Smooth muscle cell (in vitro differentiated cells): ENCODE data around the gene KRT14. TPM values are rescaled to one million over a fixed set of nuclear protein-coding genes. Genes with fewer than 3 reads are reported as not detected.

ENCODE experiments used
- DNase-seq: peaks from one replicate; lab custom pipeline; 2025; ENCODE audit not compliant: unreplicated experiment; lab: John Stamatoyannopoulos, UW
- H2AFZ ChIP-seq: fragments of 200-600 bp; sonication (generic); 2 replicates; pipeline ENCODE4 v1.6.0; 2016; ENCODE audit warnings: antibody characterized with exemption, low read depth, mild to moderate bottlenecking
- H3F3A ChIP-seq: fragments of 200-600 bp; sonication (generic); 2 replicates; pipeline ENCODE4 v1.6.0; 2017; ENCODE audit warnings: antibody characterized with exemption, low read depth
- H3K27ac ChIP-seq: fragments of 200-600 bp; sonication (generic); 2 replicates; pipeline ENCODE4 v1.5.1; 2016; ENCODE audit warnings: low read depth, mild to moderate bottlenecking
- H3K27me3 ChIP-seq: fragments of 200-600 bp; sonication (generic); 2 replicates; pipeline ENCODE4 v1.6.1; 2016; ENCODE audit warnings: low read depth, mild to moderate bottlenecking
- H3K36me3 ChIP-seq: fragments of 200-600 bp; sonication (generic); 2 replicates; pipeline ENCODE4 v1.5.1; 2016; ENCODE audit warnings: low read depth
- H3K4me1 ChIP-seq: fragments of 200-600 bp; sonication (generic); 2 replicates; pipeline ENCODE4 v1.5.1; 2016; ENCODE audit warnings: low read depth
- H3K4me2 ChIP-seq: fragments of 200-600 bp; sonication (generic); 2 replicates; pipeline ENCODE4 v1.6.0; 2016; ENCODE audit warnings: mild to moderate bottlenecking
- H3K4me3 ChIP-seq: fragments of 200-600 bp; sonication (generic); 2 replicates; pipeline ENCODE4 v1.5.1; 2016; ENCODE audit warnings: mild to moderate bottlenecking
- H3K79me2 ChIP-seq: fragments of 200-600 bp; sonication (generic); 2 replicates; pipeline ENCODE4 v1.6.0; 2016; ENCODE audit warnings: low read depth, mild to moderate bottlenecking
- H3K9ac ChIP-seq: fragments of 200-600 bp; sonication (generic); 2 replicates; pipeline ENCODE4 v1.6.0; 2016; ENCODE audit warnings: low read depth
- H3K9me3 ChIP-seq: fragments of 200-600 bp; sonication (generic); replicated peaks from 2 replicates; pipeline ENCODE4 v1.5.1; 2016; ENCODE audit warnings: low read depth
- H4K20me1 ChIP-seq: fragments of 200-600 bp; sonication (generic); 2 replicates; pipeline ENCODE4 v1.6.0; 2016; ENCODE audit warnings: low read depth
- WGBS: methylation state at CpG from one replicate; pipeline ENCODE4 v1.1.7; 2016; ENCODE audit warnings: low lambda C conversion rate; 5-methylcytosine and 5-hydroxymethylcytosine counted together
- polyA plus RNA-seq: library from polyadenylated mRNA; unstranded; fragments of >200 nt; fragmentation: Nextera tagmentation; extraction: Ambion mirVana; gene quantifications from 2 replicates; pipeline ENCODE4 v1.2.1, GENCODE V29; 2016
- total RNA-seq: library from RNA; depleted of rRNA; stranded (reverse); fragments of >200 nt; gene quantifications from 2 replicates; pipeline ENCODE4 v1.2.3, GENCODE V29; 2014
- TF ChIP-seq, protein P1 (sequence below): fragments of 200-600 bp; sonication (generic); IDR thresholded peaks from 2 replicates; pipeline ENCODE4 v1.5.1; 2017; ENCODE audit warnings: borderline replicate concordance, mild to moderate bottlenecking, antibody characterized with exemption; ENCODE audit not compliant: insufficient read depth, poor library complexity, severe bottlenecking

Gene KRT14
- total and polyA plus RNA-seq, 2 experiments from 2014 or later, result 193 to 348 TPM

GRCh38 chr17:41561554-41561953, 25.1 kb downstream of the KRT14 start:
- 93% methylated on average over 6 of the region's 6 CpGs for WGBS
- no peak overlapping the region for H3K4me3 ChIP-seq

GRCh38 chr17:41559548-41559947, 27.1 kb downstream of the KRT14 start:
- TF ChIP-seq, protein P1, sequence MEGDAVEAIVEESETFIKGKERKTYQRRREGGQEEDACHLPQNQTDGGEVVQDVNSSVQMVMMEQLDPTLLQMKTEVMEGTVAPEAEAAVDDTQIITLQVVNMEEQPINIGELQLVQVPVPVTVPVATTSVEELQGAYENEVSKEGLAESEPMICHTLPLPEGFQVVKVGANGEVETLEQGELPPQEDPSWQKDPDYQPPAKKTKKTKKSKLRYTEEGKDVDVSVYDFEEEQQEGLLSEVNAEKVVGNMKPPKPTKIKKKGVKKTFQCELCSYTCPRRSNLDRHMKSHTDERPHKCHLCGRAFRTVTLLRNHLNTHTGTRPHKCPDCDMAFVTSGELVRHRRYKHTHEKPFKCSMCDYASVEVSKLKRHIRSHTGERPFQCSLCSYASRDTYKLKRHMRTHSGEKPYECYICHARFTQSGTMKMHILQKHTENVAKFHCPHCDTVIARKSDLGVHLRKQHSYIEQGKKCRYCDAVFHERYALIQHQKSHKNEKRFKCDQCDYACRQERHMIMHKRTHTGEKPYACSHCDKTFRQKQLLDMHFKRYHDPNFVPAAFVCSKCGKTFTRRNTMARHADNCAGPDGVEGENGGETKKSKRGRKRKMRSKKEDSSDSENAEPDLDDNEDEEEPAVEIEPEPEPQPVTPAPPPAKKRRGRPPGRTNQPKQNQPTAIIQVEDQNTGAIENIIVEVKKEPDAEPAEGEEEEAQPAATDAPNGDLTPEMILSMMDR, result no peak
- DNase-seq, result no peak
- peaks cover 12% of the 10 kb centered on the region for H3K4me1 ChIP-seq
- no peak overlapping the region for H3K27ac ChIP-seq
- H3K4me3 ChIP-seq, result no peak overlapping the region
- no peak overlapping the region for H3K9ac ChIP-seq
- H3K27me3 ChIP-seq, result no peaks in the 10 kb centered on the region
- H2AFZ ChIP-seq, result no peak overlapping the region
- H3K79me2 ChIP-seq, result no peaks in the 10 kb centered on the region
- H3F3A ChIP-seq, result no peaks in the 10 kb centered on the region
- no peaks in the 10 kb centered on the region for H4K20me1 ChIP-seq
- WGBS, result 79% methylated on average over 2 of the region's 2 CpGs
- no peaks in the 10 kb centered on the region for H3K36me3 ChIP-seq
- peak overlapping the region; percentile 13 for H3K4me2 ChIP-seq
- no peaks in the 10 kb centered on the region for H3K9me3 ChIP-seq

More at GRCh38 chr17:41561554-41561953, 25.1 kb downstream of the KRT14 start:
- H3K9me3 ChIP-seq, result no peaks in the 10 kb centered on the region
- H3K27ac ChIP-seq, result no peak overlapping the region
- TF ChIP-seq, protein P1, result no peak
- no peak for DNase-seq
- no peaks in the 10 kb centered on the region for H3K36me3 ChIP-seq
- H2AFZ ChIP-seq, result no peak overlapping the region
- H3K9ac ChIP-seq, result no peak overlapping the region
- no peak overlapping the region for H3K4me2 ChIP-seq
- H3K4me1 ChIP-seq, result peaks cover 8% of the 10 kb centered on the region
- no peaks in the 10 kb centered on the region for H3K79me2 ChIP-seq
- no peaks in the 10 kb centered on the region for H3K27me3 ChIP-seq
- H4K20me1 ChIP-seq, result no peaks in the 10 kb centered on the region
- no peaks in the 10 kb centered on the region for H3F3A ChIP-seq

GRCh38 chr17:41556931-41557330, 29.8 kb downstream of the KRT14 start:
- H3K4me2 ChIP-seq, result no peak overlapping the region
- 87% methylated on average over 9 of the region's 9 CpGs for WGBS
- TF ChIP-seq, protein P1, result no peak
- DNase-seq, result no peak
- no peaks in the 10 kb centered on the region for H4K20me1 ChIP-seq
- H3K79me2 ChIP-seq, result no peaks in the 10 kb centered on the region
- no peaks in the 10 kb centered on the region for H3K27me3 ChIP-seq
- H2AFZ ChIP-seq, result no peak overlapping the region
- H3K4me3 ChIP-seq, result no peak overlapping the region
- no peaks in the 10 kb centered on the region for H3F3A ChIP-seq
- H3K27ac ChIP-seq, result no peak overlapping the region
- H3K9ac ChIP-seq, result no peak overlapping the region
- H3K9me3 ChIP-seq, result no peaks in the 10 kb centered on the region
- H3K36me3 ChIP-seq, result no peaks in the 10 kb centered on the region
- H3K4me1 ChIP-seq, result peaks cover 4% of the 10 kb centered on the region

GRCh38 chr17:41556306-41556705, 30.4 kb downstream of the KRT14 start:
- Histone ChIP-seq H3K27me3 (no peaks in the 10 kb centered on the region), H2AFZ (no peak overlapping the region), H3F3A (no peaks in the 10 kb centered on the region), H3K79me2 (no peaks in the 10 kb centered on the region), H3K4me1 (peaks cover 4% of the 10 kb centered on the region), H3K36me3 (no peaks in the 10 kb centered on the region), H3K4me2 (no peak overlapping the region), H3K4me3 (no peak overlapping the region), H3K9me3 (no peaks in the 10 kb centered on the region), H3K27ac (no peak overlapping the region), H3K9ac (no peak overlapping the region), H4K20me1 (no peaks in the 10 kb centered on the region)
- TF ChIP-seq, protein P1, result no peak
- WGBS, result 76% methylated on average over 5 of the region's 5 CpGs
- DNase-seq, result no peak
